NCI-H1105 (cell line): ENCODE measurements around the gene MYZAP.

Experiments used
- DNase-seq: peaks from one replicate; lab custom pipeline; 2025; lab: John Stamatoyannopoulos, UW

MYZAP gene

GRCh38 chr15:57591822-57592367 lies at the start of gene MYZAP:
MYZAP (plus strand) TSS chr15:57591904; CDS start chr15:57592035, 131 bp downstream.
- DNase-seq, result peak; percentile 25

GRCh38 chr15:57542505-57542817 lies 49.2 kb upstream of the MYZAP start:
- no peak for DNase-seq

GRCh38 chr15:57544848-57545480 lies 46.7 kb upstream of the MYZAP start:
- no peak for DNase-seq

GRCh38 chr15:57545995-57546394 lies 45.7 kb upstream of the MYZAP start:
- no peak for DNase-seq

GRCh38 chr15:57547243-57547755 lies 44.4 kb upstream of the MYZAP start:
- DNase-seq, result no peak

- DNase-seq, result no peak
These were observed 43.4 kb upstream of the MYZAP start for GRCh38 chr15:57548351-57548750.

- DNase-seq, result no peak
These were observed 42.9 kb upstream of the MYZAP start for GRCh38 chr15:57548835-57549234.

GRCh38 chr15:57549935-57550334 lies 41.8 kb upstream of the MYZAP start:
- no peak for DNase-seq

GRCh38 chr15:57550640-57551039 lies 41.1 kb upstream of the MYZAP start:
- no peak for DNase-seq

GRCh38 chr15:57551715-57552677 lies 39.7 kb upstream of the MYZAP start:
- peak; percentile 30 for DNase-seq

GRCh38 chr15:57552678-57553334 lies 38.9 kb upstream of the MYZAP start:
- DNase-seq, result no peak

- DNase-seq, result no peak
These were observed 38.2 kb upstream of the MYZAP start for GRCh38 chr15:57553526-57553925.

GRCh38 chr15:57554063-57554811 lies 37.5 kb upstream of the MYZAP start:
- DNase-seq, result peak; percentile 79

- DNase-seq, result no peak
These were observed 36.9 kb upstream of the MYZAP start for GRCh38 chr15:57554812-57555179.

- DNase-seq, result no peak
These were observed 36.4 kb upstream of the MYZAP start for GRCh38 chr15:57555270-57555669.

- DNase-seq, result no peak
These were observed 35.7 kb upstream of the MYZAP start for GRCh38 chr15:57556040-57556439.

GRCh38 chr15:57557267-57557666 lies 34.4 kb upstream of the MYZAP start:
- no peak for DNase-seq

GRCh38 chr15:57557810-57558209 lies 33.9 kb upstream of the MYZAP start:
- no peak for DNase-seq

GRCh38 chr15:57559875-57560274 lies 31.8 kb upstream of the MYZAP start:
- DNase-seq, result peak; percentile 15

- peak; percentile 77 for DNase-seq
These were observed 30.5 kb upstream of the MYZAP start for GRCh38 chr15:57561041-57561711.

GRCh38 chr15:57562196-57562769 lies 29.4 kb upstream of the MYZAP start:
- DNase-seq, result no peak
